NCI-H187 (cell line): ENCODE data around the gene HNRNPK.

ENCODE experiments used
- DNase-seq, 2 experiments: peaks; one replicate each; lab custom pipeline; 2025; lab: John Stamatoyannopoulos, UW

HNRNPK gene

GRCh38 chr9:83932851-83933250 is 47.2 kb downstream of the HNRNPK start:
- DNase-seq = no peak

DNA sequence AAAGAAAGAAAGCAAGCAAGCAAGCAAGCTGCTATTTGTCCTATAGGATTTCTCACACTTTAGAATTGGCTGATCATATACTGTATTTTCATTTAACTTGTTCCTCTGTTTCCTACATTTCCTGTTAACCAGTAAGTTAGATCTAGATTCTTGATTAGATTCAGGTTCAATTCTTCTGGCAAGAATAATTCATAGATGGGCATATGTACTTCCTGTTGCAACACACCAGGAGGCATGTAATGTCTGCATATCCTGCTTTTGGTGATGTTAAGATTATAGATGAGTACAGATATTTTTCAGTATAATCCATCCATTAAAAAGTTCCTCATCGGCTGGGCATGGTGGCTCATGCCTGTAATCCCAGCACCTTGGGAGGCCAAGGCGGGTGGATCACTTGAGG is 48.0 kb downstream of the HNRNPK start:
- no peak for DNase-seq

DNA sequence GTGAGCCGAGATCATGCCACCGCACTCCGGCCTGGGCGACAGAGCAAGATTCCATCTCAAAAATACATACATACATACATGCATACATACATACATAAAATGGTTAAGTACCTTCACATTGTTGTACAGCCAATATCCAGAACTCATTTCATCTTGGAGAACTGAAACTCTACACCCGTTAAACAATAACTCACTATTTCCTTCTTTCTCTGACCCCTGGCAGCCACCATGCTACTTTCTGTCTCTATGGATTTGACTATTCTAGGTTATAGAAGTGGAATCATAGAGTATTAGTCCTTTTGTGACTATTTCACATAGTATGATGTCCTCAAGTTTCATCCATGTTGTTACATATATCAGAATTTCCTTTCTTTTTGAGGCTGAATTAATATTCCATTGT is 49.1 kb downstream of the HNRNPK start:
- no peak for DNase-seq

GRCh38 chr9:83927591-83927990 is 52.4 kb downstream of the HNRNPK start:
- DNase-seq = no peak

GRCh38 chr9:83920927-83921707 is 58.9 kb downstream of the HNRNPK start, which contains the start of gene KIF27:
TSS of gene KIF27 (minus strand) at chr9:83921432. CDS start at chr9:83915591, 5,841 bp downstream.
- peak; percentile 31 to 82 for DNase-seq

GRCh38 chr9:83920469-83920926 is 59.5 kb downstream of the HNRNPK start:
- peak in 1 of 2 experiments; percentile 14 for DNase-seq

- no peak for DNase-seq
Observed at GRCh38 chr9:83919111-83919510, 60.9 kb downstream of the HNRNPK start.
